Lower leg skin (tissue), 3 donors: ENCODE measurements around the gene WDTC1.

Source experiments
- CTCF ChIP-seq, 3 donors: fragments of 450-650 bp; IDR thresholded peaks; one replicate each; pipeline ENCODE4 v1.5.1; 2016; ENCODE audit warnings: antibody characterized with exemption in 3 of 3, mild to moderate bottlenecking in 3 of 3, moderate library complexity in 2 of 3
- POLR2A ChIP-seq, 2 donors: fragments of 450-650 bp; IDR thresholded peaks; one replicate each; pipeline ENCODE4 v1.6.1; 2016 to 2017; ENCODE audit warnings: antibody characterized with exemption in 2 of 2, mild to moderate bottlenecking in 1 of 2, moderate library complexity in 1 of 2

GRCh38 chr1:27303509-27303908 is 69.1 kb downstream of the WDTC1 start:
- TF ChIP-seq CTCF (IDR thresholded peaks at IDR 0.05): no peak
- no peak for TF ChIP-seq POLR2A (IDR thresholded peaks at IDR 0.05)
